Measurements from ENCODE around the gene DNAJA4.

DNA sequence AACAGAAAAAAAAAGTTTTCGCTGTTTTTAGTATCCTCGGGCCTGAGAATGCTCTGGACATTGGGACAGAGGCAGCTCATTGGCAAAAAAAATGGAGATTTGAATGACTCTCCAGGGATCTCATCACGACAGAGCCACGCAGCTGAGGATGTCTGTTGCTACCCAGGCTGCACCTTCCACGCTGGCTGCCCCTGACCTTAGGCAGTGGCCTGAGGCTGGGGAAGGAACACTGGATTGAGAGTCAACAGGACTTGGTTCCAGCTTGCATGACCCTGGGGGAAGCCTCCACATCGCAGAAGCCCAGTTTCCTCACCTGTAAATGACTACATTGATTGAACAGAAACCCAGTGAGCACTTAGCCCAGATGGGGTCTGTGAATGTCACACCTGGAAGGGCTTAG lies 21.3 kb upstream of the DNAJA4 start:
- TF ChIP-seq FOSL2 (CRISPR knock-in tag; IDR thresholded peaks at IDR 0.05) = no peak
- TF ChIP-seq SIX1 (CRISPR knock-in tag; IDR thresholded peaks at IDR 0.05; ENCODE audit: borderline replicate concordance) = no peak
- TF ChIP-seq PHB2 (IDR thresholded peaks at IDR 0.05; ENCODE audit: partially characterized antibody) = no peak
- no peak for TF ChIP-seq KAT8 (CRISPR knock-in tag; IDR thresholded peaks at IDR 0.05)
- no peak for TF ChIP-seq JUND (CRISPR knock-in tag; IDR thresholded peaks at IDR 0.05)
- no peak for TF ChIP-seq RCOR2 (CRISPR knock-in tag; IDR thresholded peaks at IDR 0.05)
- TF ChIP-seq, protein P1, sequence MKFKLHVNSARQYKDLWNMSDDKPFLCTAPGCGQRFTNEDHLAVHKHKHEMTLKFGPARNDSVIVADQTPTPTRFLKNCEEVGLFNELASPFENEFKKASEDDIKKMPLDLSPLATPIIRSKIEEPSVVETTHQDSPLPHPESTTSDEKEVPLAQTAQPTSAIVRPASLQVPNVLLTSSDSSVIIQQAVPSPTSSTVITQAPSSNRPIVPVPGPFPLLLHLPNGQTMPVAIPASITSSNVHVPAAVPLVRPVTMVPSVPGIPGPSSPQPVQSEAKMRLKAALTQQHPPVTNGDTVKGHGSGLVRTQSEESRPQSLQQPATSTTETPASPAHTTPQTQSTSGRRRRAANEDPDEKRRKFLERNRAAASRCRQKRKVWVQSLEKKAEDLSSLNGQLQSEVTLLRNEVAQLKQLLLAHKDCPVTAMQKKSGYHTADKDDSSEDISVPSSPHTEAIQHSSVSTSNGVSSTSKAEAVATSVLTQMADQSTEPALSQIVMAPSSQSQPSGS (CRISPR knock-in tag; IDR thresholded peaks at IDR 0.05) = no peak
- no peak for TF ChIP-seq EZH2 (conservative IDR thresholded peaks at IDR 0.05; ENCODE audit: low read depth, low read length)
- TF ChIP-seq SP140L (CRISPR knock-in tag; IDR thresholded peaks at IDR 0.05; ENCODE audit: borderline replicate concordance) = no peak

Data from HepG2 (cell line).